Astrocyte of the spinal cord (primary cell): ENCODE measurements around the gene CHST3.
A peak's percentile ranks its signal among the peaks of the same experiment; 100 is the strongest.

Source experiments
- DNase-seq: peaks from one replicate; pipeline ENCODE4 v3.0.0; 2011; ENCODE audit warnings: low read depth, low spot score
- H3K4me3 ChIP-seq: 2 replicates; pipeline ENCODE4 v1.5.1; 2011; ENCODE audit warnings: low read depth, mild to moderate bottlenecking, low read length, moderate library complexity
- in situ Hi-C: cut with HindIII; loops from 2 replicates; pipeline ENCODE4 v1.10.0; 2017; ENCODE audit warnings: low sequenced_read_pairs
- TF ChIP-seq, protein P1 (sequence below): IDR thresholded peaks from 2 replicates; pipeline ENCODE4 v1.5.1; 2012; ENCODE audit warnings: low read depth, mild to moderate bottlenecking, low read length, inconsistent platforms

CHST3 gene

DNA sequence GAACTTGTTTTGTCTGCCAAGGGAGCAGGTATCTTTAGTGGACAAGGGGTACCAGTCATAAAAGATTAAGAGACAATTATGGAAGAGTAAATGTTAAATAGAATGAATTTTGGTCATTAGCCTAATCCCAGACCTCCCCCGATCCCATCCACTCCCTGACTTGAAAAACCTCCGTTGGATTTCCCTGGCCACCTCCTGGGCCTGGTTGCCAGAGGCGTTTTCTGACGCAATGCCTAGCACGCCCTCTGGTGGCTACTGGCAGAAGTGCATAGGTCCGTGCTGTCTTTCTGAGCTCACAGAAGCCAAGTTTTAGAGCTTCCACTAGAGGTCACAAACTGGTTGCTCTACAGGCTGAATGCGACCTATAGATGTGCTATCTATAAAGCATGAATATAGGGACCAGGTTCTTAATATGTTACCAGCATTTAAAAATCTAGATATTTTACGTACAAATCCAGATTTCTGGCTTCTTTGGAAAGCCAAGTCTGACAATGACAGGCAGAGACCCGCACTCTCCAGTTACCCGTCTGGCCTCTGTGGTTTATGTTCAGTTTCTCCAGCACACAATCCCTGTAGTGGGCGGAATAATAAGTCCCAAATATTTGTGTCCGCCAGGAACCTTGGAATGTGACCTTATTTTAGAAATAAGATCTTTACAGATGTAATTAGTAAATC lies 84.4 kb downstream of the CHST3 start:
- DNase-seq = peak; percentile 91
- H3K4me3 ChIP-seq = no peak overlapping the region
- TF ChIP-seq, protein P1, sequence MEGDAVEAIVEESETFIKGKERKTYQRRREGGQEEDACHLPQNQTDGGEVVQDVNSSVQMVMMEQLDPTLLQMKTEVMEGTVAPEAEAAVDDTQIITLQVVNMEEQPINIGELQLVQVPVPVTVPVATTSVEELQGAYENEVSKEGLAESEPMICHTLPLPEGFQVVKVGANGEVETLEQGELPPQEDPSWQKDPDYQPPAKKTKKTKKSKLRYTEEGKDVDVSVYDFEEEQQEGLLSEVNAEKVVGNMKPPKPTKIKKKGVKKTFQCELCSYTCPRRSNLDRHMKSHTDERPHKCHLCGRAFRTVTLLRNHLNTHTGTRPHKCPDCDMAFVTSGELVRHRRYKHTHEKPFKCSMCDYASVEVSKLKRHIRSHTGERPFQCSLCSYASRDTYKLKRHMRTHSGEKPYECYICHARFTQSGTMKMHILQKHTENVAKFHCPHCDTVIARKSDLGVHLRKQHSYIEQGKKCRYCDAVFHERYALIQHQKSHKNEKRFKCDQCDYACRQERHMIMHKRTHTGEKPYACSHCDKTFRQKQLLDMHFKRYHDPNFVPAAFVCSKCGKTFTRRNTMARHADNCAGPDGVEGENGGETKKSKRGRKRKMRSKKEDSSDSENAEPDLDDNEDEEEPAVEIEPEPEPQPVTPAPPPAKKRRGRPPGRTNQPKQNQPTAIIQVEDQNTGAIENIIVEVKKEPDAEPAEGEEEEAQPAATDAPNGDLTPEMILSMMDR = peak; percentile 99
- in situ Hi-C loops = no loop called here

DNA sequence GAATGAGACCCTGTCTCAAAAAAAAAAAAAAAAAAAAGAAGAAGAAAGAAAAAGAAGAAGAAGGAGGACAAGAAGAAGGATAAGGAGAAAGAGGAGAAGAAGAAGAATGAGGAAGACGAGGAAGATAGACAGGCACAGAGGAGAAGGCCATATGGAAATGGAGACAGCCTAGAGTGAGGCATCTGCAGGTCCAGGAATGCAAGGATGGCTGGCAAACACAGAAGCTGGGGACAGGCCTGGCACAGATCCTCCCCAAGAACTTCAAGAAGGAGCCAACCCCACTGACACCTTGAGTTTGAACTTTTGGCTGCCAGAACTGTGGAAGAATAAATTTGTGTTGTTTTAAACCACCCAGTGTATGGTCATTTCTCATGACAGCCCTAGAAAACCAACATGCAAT lies 85.3 kb downstream of the CHST3 start:
- no peak for DNase-seq
- TF ChIP-seq, protein P1 = no peak
- in situ Hi-C loops = no loop called here
- no peak overlapping the region for H3K4me3 ChIP-seq

DNA sequence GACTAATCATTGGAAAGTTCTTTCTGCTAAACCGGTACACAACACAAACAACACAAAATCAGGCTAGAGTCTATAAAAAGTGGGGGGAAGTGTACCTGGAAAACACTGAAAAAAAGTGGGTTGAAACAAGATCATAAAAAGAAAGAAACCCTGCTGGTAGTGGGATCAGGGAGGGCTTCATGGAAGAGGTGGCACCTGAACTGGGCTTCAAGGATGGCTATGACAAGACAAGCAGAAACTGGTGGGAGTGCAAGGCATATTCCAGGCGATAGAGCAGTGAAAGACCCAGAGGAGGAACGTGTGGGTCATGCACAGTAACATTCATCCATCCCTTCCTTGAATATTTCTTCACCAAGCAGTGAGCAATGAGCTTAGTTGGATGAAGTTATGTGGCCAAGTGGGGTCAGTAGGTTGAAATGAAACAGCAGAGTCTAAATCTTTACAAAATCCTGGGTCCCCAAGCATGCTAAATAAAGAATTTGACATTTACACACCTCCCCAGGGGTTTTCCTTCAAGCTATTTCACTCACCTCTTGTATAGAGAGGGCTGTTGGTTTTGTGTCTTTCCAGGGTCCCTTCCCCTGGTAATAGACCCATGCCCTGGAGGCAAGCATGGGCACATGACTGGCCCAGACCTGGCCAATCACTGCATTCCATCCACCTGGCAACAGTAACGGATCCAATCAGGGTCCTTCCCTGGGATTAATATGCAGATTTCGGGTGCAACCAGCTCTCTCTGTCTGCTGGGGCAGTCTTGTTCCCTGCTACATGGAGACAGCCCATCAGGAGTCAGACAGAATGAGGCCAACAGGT lies 86.0 kb downstream of the CHST3 start:
- TF ChIP-seq, protein P1 = no peak
- in situ Hi-C loops = no loop called here
- H3K4me3 ChIP-seq = no peak overlapping the region
- no peak for DNase-seq

DNA sequence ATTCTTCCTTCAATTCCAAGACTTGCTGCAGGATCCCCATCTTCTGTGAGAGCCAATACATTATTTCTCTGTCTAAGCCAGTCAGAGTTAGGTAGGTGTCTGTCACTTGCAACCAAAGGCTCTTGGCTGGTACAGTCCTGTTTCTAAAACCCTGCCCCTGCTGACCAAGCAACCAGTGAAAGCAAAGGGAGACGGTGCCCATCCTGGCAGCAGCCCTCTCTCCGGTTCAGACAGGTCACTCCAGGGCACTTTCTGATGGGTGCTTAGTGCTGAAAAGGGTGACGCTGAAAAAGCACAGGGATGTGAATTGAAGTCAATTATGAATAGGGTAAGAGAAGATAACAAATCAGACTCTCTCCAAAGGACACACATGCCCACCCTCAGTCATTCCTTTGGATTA lies 86.7 kb downstream of the CHST3 start:
- no peak overlapping the region for H3K4me3 ChIP-seq
- in situ Hi-C loops = no loop called here
- DNase-seq = no peak
- TF ChIP-seq, protein P1 = no peak

DNA sequence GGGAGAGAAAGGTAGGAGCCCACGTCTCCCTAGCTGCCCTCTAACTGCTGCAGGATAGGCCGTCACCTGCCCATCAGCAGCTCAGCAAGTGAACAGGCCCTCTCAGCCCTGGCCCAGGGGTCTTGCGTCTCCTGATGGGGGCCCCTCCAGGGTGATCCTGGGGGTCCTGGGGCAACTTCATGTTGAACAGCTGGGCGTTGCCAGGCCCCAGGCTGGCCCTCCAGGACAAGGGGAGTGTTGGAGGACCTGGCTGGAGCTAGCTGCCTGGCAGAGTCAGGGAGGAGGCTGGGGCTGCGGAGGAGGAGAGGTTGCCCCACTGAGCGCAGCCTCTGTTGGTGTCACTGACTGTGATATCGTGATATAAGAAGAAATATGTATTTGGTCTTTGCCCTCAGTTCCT lies 89.5 kb downstream of the CHST3 start:
- in situ Hi-C loops = no loop called here
- TF ChIP-seq, protein P1 = no peak
- H3K4me3 ChIP-seq = no peak overlapping the region
- no peak for DNase-seq

DNA sequence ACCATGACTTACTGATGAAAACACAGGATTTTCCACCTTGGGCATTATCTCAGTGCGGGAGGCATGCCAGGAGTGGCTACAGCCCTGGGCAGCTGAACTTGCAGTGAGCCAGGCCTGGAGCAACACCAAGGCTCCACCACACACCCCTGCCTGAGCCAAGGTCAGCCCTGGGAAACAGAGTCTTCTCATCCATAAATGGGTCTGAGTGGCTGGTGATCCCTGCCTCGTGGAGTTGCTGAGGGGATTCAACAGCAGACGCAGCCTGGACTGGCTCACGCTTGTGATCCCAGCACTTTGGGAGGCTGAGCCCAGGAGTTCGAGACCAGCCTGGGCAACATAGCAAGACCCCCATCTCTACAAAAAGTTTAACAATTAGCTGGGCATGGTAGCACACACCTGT lies 91.9 kb downstream of the CHST3 start:
- no peak overlapping the region for H3K4me3 ChIP-seq
- DNase-seq = no peak
- TF ChIP-seq, protein P1 = no peak
- in situ Hi-C loops = no loop called here
